ENCODE data around the gene CYP4F2. TPM values are rescaled to one million over a fixed set of nuclear protein-coding genes. Genes with fewer than 3 reads are reported as not detected.
"Not testable (repeated sequence)": the region's sequence is repeated elsewhere in the genome, so short reads cannot be mapped to it uniquely, and the experiment has no call there.

The CYP4F2 gene
- total RNA-seq, 1 donor from 2014 or later = not detected

DNA sequence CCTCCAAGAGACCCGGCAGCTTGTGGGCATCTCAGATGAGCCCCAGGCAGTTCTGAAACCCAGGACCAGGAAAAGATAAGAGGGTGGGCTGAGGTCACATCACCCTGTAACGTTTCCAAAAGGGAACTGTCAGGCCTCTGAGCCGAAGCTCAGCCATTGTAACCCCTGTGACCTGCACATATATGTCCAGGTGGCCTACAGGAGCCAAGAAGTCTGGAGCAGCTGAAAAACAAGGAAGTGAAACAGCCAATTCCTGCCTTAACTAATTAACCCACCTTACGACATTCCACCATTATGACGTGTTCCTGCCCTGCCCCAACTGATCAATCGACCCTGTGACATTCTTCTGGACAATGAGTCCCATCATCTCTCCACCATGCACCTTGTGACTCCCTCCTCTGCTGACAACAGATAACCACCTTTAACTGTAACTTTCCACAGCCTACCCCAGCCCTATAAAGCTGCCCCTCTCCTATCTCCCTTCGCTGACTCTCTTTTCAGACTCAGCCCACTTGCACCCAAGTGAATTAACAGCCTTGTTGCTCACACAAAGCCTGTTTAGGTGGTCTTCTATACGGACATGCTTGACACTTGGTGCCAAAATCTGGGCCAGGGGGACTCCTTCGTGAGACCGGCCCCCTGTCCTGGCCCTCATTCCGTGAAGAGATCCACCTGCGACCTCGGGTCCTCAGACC lies 69.1 kb downstream of the CYP4F2 start:
- DNase-seq (ENCODE audit: low spot score) = peak; percentile 20
- intact Hi-C loops (cut with DNase I) = not testable (repeated sequence)

DNA sequence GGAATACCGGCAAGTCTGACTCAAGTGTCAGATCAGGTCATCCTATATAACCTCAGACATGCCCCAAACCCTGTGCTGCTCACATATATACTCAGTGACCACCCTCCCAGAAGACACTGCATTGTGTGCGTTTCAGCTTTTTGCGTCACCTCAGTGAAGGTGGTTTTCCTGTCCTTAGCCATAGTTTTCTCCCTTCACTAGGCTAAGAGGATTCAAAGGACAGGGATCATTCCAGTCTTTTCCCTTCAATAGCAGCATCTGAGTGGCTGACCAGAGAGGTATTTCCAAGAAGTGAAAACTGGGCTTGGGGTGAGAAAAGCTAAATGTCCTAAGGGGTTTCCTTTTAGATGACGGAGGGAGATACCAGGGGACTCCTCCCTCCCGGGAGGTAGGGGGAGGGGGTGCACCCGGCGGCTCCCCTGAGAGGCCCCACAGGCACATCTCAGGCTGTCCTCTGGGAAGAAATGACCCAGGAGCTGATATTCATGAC lies 69.7 kb downstream of the CYP4F2 start:
- intact Hi-C loops (cut with DNase I) = no loop called here
- DNase-seq (ENCODE audit: low spot score) = no peak

Other genes starting within 250 kb of the CYP4F2 start
- gene CYP4F12, start 225.0 kb downstream of the CYP4F2 start, total RNA-seq = 1.9 TPM
- gene OR10H2, start 170.1 kb downstream of the CYP4F2 start, total RNA-seq = not detected
- gene OR10H3, start 160.1 kb downstream of the CYP4F2 start, total RNA-seq = not detected
- not detected for gene OR10H5, start 110.4 kb downstream of the CYP4F2 start, total RNA-seq
- gene OR10H1, start 82.4 kb downstream of the CYP4F2 start, total RNA-seq = not detected
- gene CYP4F11, start 36.5 kb upstream of the CYP4F2 start, total RNA-seq = 0.81 TPM
- not detected for gene OR10H4, start 50.9 kb upstream of the CYP4F2 start, total RNA-seq
- 95.4 TPM for gene TPM4, start 178.4 kb upstream of the CYP4F2 start, total RNA-seq
- gene RAB8A, start 213.8 kb upstream of the CYP4F2 start, total RNA-seq = 17.8 TPM
- 0.32 TPM for gene HSH2D, start 245.6 kb upstream of the CYP4F2 start, total RNA-seq

Measured in cardiac septum (tissue), 1 donor.